Measurements from ENCODE around the gene HAUS8. TPM values are rescaled to one million over a fixed set of nuclear protein-coding genes. Genes with fewer than 3 reads are reported as not detected.

Gene HAUS8
- total and polyA plus RNA-seq, 10 of the 15 experiments (the other 5 are each of a cell fraction or from before 2014, with no cell fraction given) = 22.7 to 43.9 (median 34.4) TPM

- CTCF ChIA-PET = no interaction called here
- intact Hi-C loops (cut with micrococcal nuclease; ENCODE audit: unreplicated experiment) = no loop called here
- POLR2A ChIA-PET = no interaction called here
- Histone ChIP-seq H3K4me3 (no peak overlapping the region), H3K4me2 (ENCODE audit: control insufficient read depth, insufficient read depth) (no peak overlapping the region), H2AFZ (ENCODE audit: control insufficient read depth, low read depth, low read length) (no peak overlapping the region), H3K27ac (ENCODE audit: control insufficient read depth, insufficient read depth) (no peak overlapping the region), H3K9me3 (replicated peaks; ENCODE audit: control insufficient read depth, insufficient read depth, low read length) (peaks cover 2% of the 10 kb centered on the region; the same call in 1 of the 3 replicates), H3K27me3 (replicated peaks in 1 of 2; ENCODE audit: control insufficient read depth in 2 of 2, insufficient read depth in 2 of 2, low read length in 1 of 2) (peaks cover 3 to 9% of the 10 kb centered on the region in 2 experiments), H3K9ac (ENCODE audit: control insufficient read depth, insufficient read depth, low read length) (no peak overlapping the region), H3K79me2 (ENCODE audit: control insufficient read depth, insufficient read depth, low read length) (no peaks in the 10 kb centered on the region), H4K20me1 (ENCODE audit: control insufficient read depth, insufficient read depth) (no peaks in the 10 kb centered on the region), H3K4me1 (ENCODE audit: control insufficient read depth, insufficient read depth, low read length) (no peaks in the 10 kb centered on the region), H3K36me3 (ENCODE audit: control insufficient read depth in 2 of 2, insufficient read depth in 2 of 2, low read length in 1 of 2) (no peaks in the 10 kb centered on the region)
- DNase-seq (ENCODE audit: low read depth, low spot score) (no peak), ATAC-seq (no peak), FAIRE-seq (no peak)
- RAD21 ChIA-PET (ENCODE audit: unreplicated experiment) = no interaction called here
- BruUV-seq (replicated peaks) = no TSS peak
- TF ChIP-seq SMAD1 (IDR thresholded peaks at IDR 0.05; ENCODE audit: low read depth, partially characterized antibody) (no peak), ESRRA (IDR thresholded peaks at IDR 0.05; ENCODE audit: low read length) (no peak), NR2C1 (IDR thresholded peaks at IDR 0.05) (no peak), BACH1 (IDR thresholded peaks at IDR 0.05; ENCODE audit: borderline replicate concordance) (no peak), EZH2 (IDR thresholded peaks at IDR 0.05; ENCODE audit: borderline replicate concordance, control insufficient read depth, low read depth, low read length) (no peak), CBFB (IDR thresholded peaks at IDR 0.05; ENCODE audit: low read depth) (no peak), MEF2B (IDR thresholded peaks at IDR 0.05; ENCODE audit: partially characterized antibody, poor library complexity, severe bottlenecking) (no peak), CUX1 (IDR thresholded peaks at IDR 0.05; ENCODE audit: insufficient replicate concordance, low read depth, low read length) (no peak), RAD51 (IDR thresholded peaks at IDR 0.05) (no peak), RELA (IDR thresholded peaks at IDR 0.05; ENCODE audit: borderline replicate concordance, partially characterized antibody) (no peak)
- SMC1A ChIA-PET (ENCODE audit: uncharacterized antibody, unreplicated experiment) = no interaction called here
- WGBS (ENCODE audit: insufficient coverage, insufficient replicate concordance, low lambda C conversion rate, missing lambda C conversion rate) = 32% methylated on average over 7 of the region's 7 CpGs
- in situ Hi-C loops (cut with MboI) = no loop called here
Measured at GRCh38 chr19:17027535-17027975, 47.7 kb downstream of the HAUS8 start.
